PC-3 (cell line): ENCODE data around the gene KREMEN2. TPM values are rescaled to one million over a fixed set of nuclear protein-coding genes. Genes with fewer than 3 reads are reported as not detected.

Source experiments
- ATAC-seq: fragments of 200-7000 bp; cut with Tn5 transposase; 2 replicates; pipeline ENCODE4 v1.9.1; 2020; ENCODE audit warnings: mild to moderate bottlenecking, moderate library complexity
- BruUV-seq: library from RNA; stranded (reverse); fragments of 400-500 nt; replicated peaks from 2 replicates; lab custom pipeline; 2021; lab: Mats Ljungman, UMichigan
- CTCF ChIA-PET: fragments of 300-600 bp; sonication (Branson Sonifier 250); formaldehyde crosslinking; loops from one replicate; lab custom pipeline; 2022; ENCODE audit warnings: antibody characterized with exemption; lab: Charles Lee
- POLR2A ChIA-PET: fragments of 300-600 bp; sonication (Branson Sonifier 250); formaldehyde crosslinking; loops from one replicate; lab custom pipeline; 2022; ENCODE audit warnings: antibody characterized with exemption; ENCODE audit not compliant: unreplicated experiment; lab: Charles Lee
- DNase-seq: peaks from one replicate; pipeline ENCODE4 v3.0.0-alpha.2; 2015
- H2AFZ ChIP-seq: fragments of 300-600 bp; sonication (generic); 2 replicates; pipeline ENCODE4 v1.6.0; 2016; ENCODE audit warnings: antibody characterized with exemption, low read length
- H3F3A ChIP-seq: fragments of 300-600 bp; sonication (generic); one replicate; pipeline ENCODE4 v1.6.0; 2017; ENCODE audit warnings: antibody characterized with exemption, low read length, control low read depth, mild to moderate bottlenecking; ENCODE audit not compliant: unreplicated experiment
- H3K27ac ChIP-seq: fragments of 300-600 bp; sonication (generic); 2 replicates; pipeline ENCODE4 v1.5.1; 2016; ENCODE audit warnings: mild to moderate bottlenecking, low read length
- H3K27me3 ChIP-seq: fragments of 300-600 bp; sonication (generic); 2 replicates; pipeline ENCODE4 v1.6.1; 2016; ENCODE audit warnings: low read length, mixed read lengths
- H3K36me3 ChIP-seq: fragments of 300-600 bp; sonication (generic); 2 replicates; pipeline ENCODE4 v1.6.1; 2016; ENCODE audit warnings: low read depth, mixed run types, low read length, mixed read lengths
- H3K4me1 ChIP-seq: fragments of 300-600 bp; sonication (generic); 2 replicates; pipeline ENCODE4 v1.5.1; 2016; ENCODE audit warnings: low read length; ENCODE audit not compliant: insufficient read depth
- H3K4me2 ChIP-seq: fragments of 300-600 bp; sonication (generic); 2 replicates; pipeline ENCODE4 v1.6.0; 2016; ENCODE audit warnings: low read length
- H3K4me3 ChIP-seq: fragments of 300-600 bp; sonication (generic); 2 replicates; pipeline ENCODE4 v1.5.1; 2016; ENCODE audit warnings: mild to moderate bottlenecking, low read length, mixed read lengths
- H3K79me2 ChIP-seq: fragments of 300-600 bp; sonication (generic); 2 replicates; pipeline ENCODE4 v1.6.1; 2017; ENCODE audit warnings: low read length, mixed read lengths
- H3K9ac ChIP-seq: fragments of 300-600 bp; sonication (generic); 2 replicates; pipeline ENCODE4 v1.6.0; 2016; ENCODE audit warnings: mild to moderate bottlenecking, low read length
- H3K9me2 ChIP-seq: fragments of 300-600 bp; sonication (generic); replicated peaks from 2 replicates; pipeline ENCODE4 v1.6.1; 2016; ENCODE audit warnings: mixed run types, low read length, mixed read lengths
- H3K9me3 ChIP-seq: fragments of 300-600 bp; sonication (generic); 2 replicates; pipeline ENCODE4 v1.6.1; 2016; ENCODE audit warnings: low read length, mixed read lengths
- H4K20me1 ChIP-seq: fragments of 300-600 bp; sonication (generic); 2 replicates; pipeline ENCODE4 v1.6.1; 2016; ENCODE audit warnings: low read length, mixed read lengths
- EZH2 ChIP-seq: fragments of 300-600 bp; sonication (generic); IDR thresholded peaks from one replicate; pipeline ENCODE4 v1.6.1; 2017; ENCODE audit warnings: antibody characterized with exemption, mild to moderate bottlenecking, low read length; ENCODE audit not compliant: unreplicated experiment
- EZH2phosphoT487 ChIP-seq: fragments of 300-600 bp; sonication (generic); IDR thresholded peaks from 2 replicates; pipeline ENCODE4 v1.6.1; 2018; ENCODE audit warnings: mild to moderate bottlenecking, antibody characterized with exemption, low read length, borderline replicate concordance
- intact Hi-C: fragments of 100-400 bp; cut with micrococcal nuclease; formaldehyde crosslinking; loops from 2 replicates; pipeline ENCODE4 v1.9.0; 2023
- total RNA-seq: library from RNA; depleted of rRNA; stranded (reverse); fragments of >200 nt; gene quantifications from 2 replicates; pipeline ENCODE4 v1.2.3, GENCODE V29; 2014
- TF ChIP-seq, protein P1 (sequence below): fragments of 300-600 bp; sonication (generic); conservative IDR thresholded peaks from 2 replicates; pipeline ENCODE4 v1.5.1; 2017; ENCODE audit warnings: antibody characterized with exemption, low read depth, mild to moderate bottlenecking, low read length

Gene KREMEN2
- total RNA-seq, 1 experiment from 2014 or later: 3.6 TPM

GRCh38 chr16:2960183-2961010 is 3.7 kb upstream of the KREMEN2 start:
- no peak overlapping the region for H3K4me2 ChIP-seq
- H2AFZ ChIP-seq: no peak overlapping the region
- H3K9me2 ChIP-seq: no peaks in the 10 kb centered on the region
- H3F3A ChIP-seq: no peaks in the 10 kb centered on the region
- CTCF ChIA-PET: no interaction called here
- H3K9ac ChIP-seq: no peak overlapping the region
- H3K27me3 ChIP-seq: no peaks in the 10 kb centered on the region
- POLR2A ChIA-PET: no interaction called here
- H3K4me3 ChIP-seq: no peak overlapping the region
- no peaks in the 10 kb centered on the region for H3K79me2 ChIP-seq
- no peaks in the 10 kb centered on the region for H4K20me1 ChIP-seq
- intact Hi-C loops: loop anchor here (10.0 kb wide), 1 partner anchor 56 kb away; no protein-coding TSS in a partner anchor
- H3K27ac ChIP-seq: no peak overlapping the region
- no peak for TF ChIP-seq EZH2phosphoT487
- no peak for TF ChIP-seq EZH2
- TF ChIP-seq, protein P1, sequence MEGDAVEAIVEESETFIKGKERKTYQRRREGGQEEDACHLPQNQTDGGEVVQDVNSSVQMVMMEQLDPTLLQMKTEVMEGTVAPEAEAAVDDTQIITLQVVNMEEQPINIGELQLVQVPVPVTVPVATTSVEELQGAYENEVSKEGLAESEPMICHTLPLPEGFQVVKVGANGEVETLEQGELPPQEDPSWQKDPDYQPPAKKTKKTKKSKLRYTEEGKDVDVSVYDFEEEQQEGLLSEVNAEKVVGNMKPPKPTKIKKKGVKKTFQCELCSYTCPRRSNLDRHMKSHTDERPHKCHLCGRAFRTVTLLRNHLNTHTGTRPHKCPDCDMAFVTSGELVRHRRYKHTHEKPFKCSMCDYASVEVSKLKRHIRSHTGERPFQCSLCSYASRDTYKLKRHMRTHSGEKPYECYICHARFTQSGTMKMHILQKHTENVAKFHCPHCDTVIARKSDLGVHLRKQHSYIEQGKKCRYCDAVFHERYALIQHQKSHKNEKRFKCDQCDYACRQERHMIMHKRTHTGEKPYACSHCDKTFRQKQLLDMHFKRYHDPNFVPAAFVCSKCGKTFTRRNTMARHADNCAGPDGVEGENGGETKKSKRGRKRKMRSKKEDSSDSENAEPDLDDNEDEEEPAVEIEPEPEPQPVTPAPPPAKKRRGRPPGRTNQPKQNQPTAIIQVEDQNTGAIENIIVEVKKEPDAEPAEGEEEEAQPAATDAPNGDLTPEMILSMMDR: no peak
- no peaks in the 10 kb centered on the region for H3K9me3 ChIP-seq
- 0 out of 2 replicates have a peak, but pooled peaks cover 11% of the 10 kb centered on the region for H3K4me1 ChIP-seq
- BruUV-seq: no TSS peak
- ATAC-seq (no peak), DNase-seq (no peak)
- no peaks in the 10 kb centered on the region for H3K36me3 ChIP-seq

DNA sequence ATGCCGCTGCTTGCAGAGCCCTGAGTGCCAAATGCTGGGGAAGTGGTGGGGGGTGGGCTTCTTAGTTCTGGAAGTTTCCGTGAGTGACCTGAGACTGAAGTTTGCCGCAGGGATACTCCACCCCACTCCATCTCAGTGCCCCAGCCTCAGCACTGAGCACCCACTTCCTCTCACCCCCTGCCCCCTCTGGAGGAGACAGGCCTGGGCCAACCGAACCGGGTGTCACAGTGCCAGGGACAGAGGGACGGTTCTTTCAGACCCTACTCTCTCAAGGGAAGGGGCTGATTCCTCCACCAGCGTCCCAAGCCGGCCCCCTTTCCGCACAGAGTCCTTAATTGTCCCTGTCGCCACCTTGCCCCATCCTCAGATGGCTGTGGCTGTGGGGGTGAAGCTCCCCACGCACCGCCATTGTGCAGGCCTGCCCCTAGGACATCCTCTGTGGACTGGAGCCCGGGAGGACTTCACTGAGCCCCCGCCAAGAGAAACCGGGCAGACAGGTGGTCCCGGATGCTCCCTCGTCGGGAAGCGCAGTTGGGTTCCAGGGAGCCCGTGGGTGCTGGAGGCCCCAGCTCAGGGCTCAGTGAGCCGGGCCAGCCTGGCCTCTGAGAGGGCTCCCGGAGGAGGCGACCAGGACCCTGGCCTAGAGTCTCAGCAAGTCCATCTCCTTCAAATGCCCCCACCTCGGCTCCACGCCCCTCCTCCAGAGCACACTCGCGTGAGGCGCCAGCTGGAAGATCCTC is 1.6 kb upstream of the KREMEN2 start:
- H3F3A ChIP-seq: no peaks in the 10 kb centered on the region
- no peaks in the 10 kb centered on the region for H3K9me3 ChIP-seq
- no peaks in the 10 kb centered on the region for H4K20me1 ChIP-seq
- H3K27ac ChIP-seq: no peak overlapping the region
- ATAC-seq (no peak), DNase-seq (no peak)
- no peaks in the 10 kb centered on the region for H3K79me2 ChIP-seq
- no peak overlapping the region for H3K9ac ChIP-seq
- no peak overlapping the region for H3K4me3 ChIP-seq
- intact Hi-C loops: loop anchor here (10.0 kb wide), 1 partner anchor 58 kb away; no protein-coding TSS in a partner anchor
- ChIA-PET CTCF (interaction anchor here (0.5 kb wide), 1 partner anchor 20 kb away, joined by 4 read pairs; no protein-coding TSS in a partner anchor), POLR2A (no interaction called here)
- no peak overlapping the region for H2AFZ ChIP-seq
- no peaks in the 10 kb centered on the region for H3K36me3 ChIP-seq
- H3K4me1 ChIP-seq: 0 out of 2 replicates have a peak, but pooled peaks cover 11% of the 10 kb centered on the region
- no TSS peak for BruUV-seq
- no peaks in the 10 kb centered on the region for H3K9me2 ChIP-seq
- peak overlapping the region; percentile 98; the same call in 1 of the 2 replicates for H3K4me2 ChIP-seq
- no peaks in the 10 kb centered on the region for H3K27me3 ChIP-seq
- TF ChIP-seq, protein P1: no peak
